Measurements from ENCODE around the gene JUN.
A peak's percentile ranks its signal among the peaks of the same experiment; 100 is the strongest.

DNA sequence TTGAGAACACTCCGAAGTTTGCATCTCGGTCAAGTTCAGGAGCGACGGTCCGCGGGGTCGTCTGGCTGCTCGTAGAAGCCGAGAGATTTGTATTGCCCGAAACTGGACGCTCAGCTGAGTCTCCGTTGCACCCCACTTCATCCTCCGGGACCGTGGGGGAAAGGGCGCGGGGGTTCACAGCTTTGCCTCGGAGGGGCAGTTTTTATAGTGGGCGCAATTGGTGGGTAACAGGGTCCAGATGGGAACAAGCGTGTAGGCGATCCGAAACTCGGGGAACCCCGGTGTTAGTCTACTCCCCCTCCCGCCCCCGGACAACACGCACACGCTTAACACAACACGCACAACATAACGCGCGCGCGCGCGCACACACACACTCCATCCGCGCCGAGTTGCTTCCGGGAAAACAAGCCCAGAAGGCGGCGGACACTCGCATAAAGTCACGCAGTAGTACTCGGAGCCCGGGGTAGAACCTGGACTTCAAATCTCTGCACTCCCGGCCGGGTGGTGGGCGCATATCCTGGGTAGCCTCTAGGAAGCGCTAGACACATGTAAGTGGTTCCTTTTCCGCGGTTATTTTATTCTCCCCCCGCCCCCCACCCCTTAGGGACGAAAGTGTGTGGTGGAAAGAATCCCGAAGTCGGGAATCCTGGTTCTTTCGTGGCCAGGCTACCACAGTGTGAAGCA lies 1.1 kb upstream of the JUN start:
- TF ChIP-seq, protein P1, sequence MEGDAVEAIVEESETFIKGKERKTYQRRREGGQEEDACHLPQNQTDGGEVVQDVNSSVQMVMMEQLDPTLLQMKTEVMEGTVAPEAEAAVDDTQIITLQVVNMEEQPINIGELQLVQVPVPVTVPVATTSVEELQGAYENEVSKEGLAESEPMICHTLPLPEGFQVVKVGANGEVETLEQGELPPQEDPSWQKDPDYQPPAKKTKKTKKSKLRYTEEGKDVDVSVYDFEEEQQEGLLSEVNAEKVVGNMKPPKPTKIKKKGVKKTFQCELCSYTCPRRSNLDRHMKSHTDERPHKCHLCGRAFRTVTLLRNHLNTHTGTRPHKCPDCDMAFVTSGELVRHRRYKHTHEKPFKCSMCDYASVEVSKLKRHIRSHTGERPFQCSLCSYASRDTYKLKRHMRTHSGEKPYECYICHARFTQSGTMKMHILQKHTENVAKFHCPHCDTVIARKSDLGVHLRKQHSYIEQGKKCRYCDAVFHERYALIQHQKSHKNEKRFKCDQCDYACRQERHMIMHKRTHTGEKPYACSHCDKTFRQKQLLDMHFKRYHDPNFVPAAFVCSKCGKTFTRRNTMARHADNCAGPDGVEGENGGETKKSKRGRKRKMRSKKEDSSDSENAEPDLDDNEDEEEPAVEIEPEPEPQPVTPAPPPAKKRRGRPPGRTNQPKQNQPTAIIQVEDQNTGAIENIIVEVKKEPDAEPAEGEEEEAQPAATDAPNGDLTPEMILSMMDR (IDR thresholded peaks at IDR 0.05), result peak in 2 of 3 donors; percentile 70 to 71
- TF ChIP-seq POLR2AphosphoS5 (IDR thresholded peaks at IDR 0.05) (peak in 2 of 3 donors; percentile 26 to 77), POLR2A (IDR thresholded peaks at IDR 0.05) (peak; percentile 61)

Data from breast epithelium (tissue), 3 donors.